HEK293T (cell line): ENCODE results near the gene CHRD.

ENCODE experiments used
- ARNT ChIP-seq: fragments of 450-650 bp; IDR thresholded peaks from 2 replicates; pipeline ENCODE4 v1.6.1; 2017; ENCODE audit warnings: mild to moderate bottlenecking
- CTBP1 ChIP-seq: fragments of 450-650 bp; IDR thresholded peaks from 2 replicates; pipeline ENCODE4 v1.6.1; 2016; ENCODE audit warnings: borderline replicate concordance
- FOXA1 ChIP-seq: fragments of 450-650 bp; IDR thresholded peaks from 2 replicates; pipeline ENCODE4 v1.6.1; 2016; ENCODE audit warnings: mild to moderate bottlenecking
- FOXM1 ChIP-seq: fragments of 450-650 bp; IDR thresholded peaks from 2 replicates; pipeline ENCODE4 v1.6.1; 2017; ENCODE audit warnings: mild to moderate bottlenecking, borderline replicate concordance
- SP1 ChIP-seq: fragments of 450-650 bp; IDR thresholded peaks from 2 replicates; pipeline ENCODE4 v1.6.1; 2017
- TARDBP ChIP-seq: fragments of 450-650 bp; IDR thresholded peaks from 2 replicates; pipeline ENCODE4 v1.6.1; 2016

GRCh38 chr3:184361532-184361931 is 18.3 kb upstream of the CHRD start, which contains the start of the genes CLCN2 and POLR2H:
- TF ChIP-seq FOXM1: no peak
- TF ChIP-seq SP1: no peak
- no peak for TF ChIP-seq ARNT
- TF ChIP-seq TARDBP: no peak
- TF ChIP-seq FOXA1: no peak
- no peak for TF ChIP-seq CTBP1
